GM21576 (cell line): ENCODE data around the gene P2RX2.
"Not testable (repeated sequence)": the region's sequence is repeated elsewhere in the genome, so short reads cannot be mapped to it uniquely, and the experiment has no call there.

Experiments
- ATAC-seq: cut with Tn5 transposase; IDR thresholded peaks from one replicate; pipeline ENCODE4 v1.9.1; 2021; ENCODE audit warnings: mild to moderate bottlenecking, moderate library complexity; ENCODE audit not compliant: unreplicated experiment

P2RX2 gene

GRCh38 chr12:132583411-132583710 lies 35.2 kb upstream of the P2RX2 start:
- ATAC-seq: no peak

DNA sequence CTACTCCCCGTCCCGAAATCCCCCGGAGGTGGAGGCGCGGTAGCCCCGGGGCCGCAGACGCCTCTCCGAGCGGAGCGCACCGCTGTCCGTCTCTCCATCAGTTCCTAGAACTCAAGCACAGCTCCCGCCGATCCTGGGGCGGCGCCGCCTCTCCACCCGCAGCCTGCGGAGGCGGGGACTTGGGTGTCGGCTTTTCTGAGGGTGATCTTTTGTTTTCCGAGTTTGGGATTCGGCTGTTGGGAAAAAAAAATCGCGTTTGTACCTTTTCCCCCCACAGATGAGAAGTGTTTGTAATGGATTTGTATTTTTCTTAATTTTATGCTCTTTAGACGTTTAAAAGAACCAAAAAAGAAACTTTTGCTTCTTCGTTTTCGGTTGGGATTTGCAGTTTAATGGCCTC lies 34.8 kb upstream of the P2RX2 start:
- ATAC-seq: no peak

DNA sequence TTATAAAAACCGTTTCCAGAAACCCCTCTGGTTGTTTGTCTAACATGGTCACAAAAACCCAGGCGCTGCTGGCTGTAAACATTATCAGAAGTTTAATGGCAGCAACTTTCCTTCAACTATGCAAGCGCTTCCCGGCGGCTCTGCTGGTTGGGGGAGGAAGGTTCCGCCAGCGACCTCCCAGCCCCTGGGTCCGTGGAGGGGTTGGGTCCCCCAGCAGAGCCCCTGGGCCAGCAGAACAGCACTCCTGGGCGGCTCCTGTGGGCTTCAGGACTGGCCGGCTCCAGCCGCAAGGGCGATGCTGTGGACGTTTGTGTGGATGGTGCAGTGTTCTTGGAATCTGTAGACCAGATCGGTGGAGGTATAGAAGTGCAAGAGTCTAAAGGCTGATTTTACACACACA lies 34.1 kb upstream of the P2RX2 start:
- ATAC-seq: no peak

DNA sequence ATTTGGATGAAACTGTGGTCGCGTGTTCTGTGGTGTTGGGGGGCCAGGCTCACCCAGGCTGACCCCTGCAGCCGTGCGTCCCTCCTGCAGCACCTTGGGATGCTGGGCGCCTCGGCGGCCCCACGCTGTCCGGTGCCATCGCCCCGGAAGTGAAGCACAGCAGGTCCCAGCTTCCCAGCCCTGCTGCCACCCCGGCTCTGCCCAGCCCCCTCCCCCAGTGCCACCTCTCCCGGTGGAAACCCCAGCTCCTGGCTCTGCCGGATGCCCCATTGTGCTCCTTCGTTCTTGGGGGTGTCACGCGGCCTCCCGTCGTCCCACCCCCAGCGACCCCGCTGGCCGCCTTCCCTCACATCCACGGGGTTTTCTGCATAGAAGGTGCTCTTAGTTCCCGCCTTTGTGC lies 33.4 kb upstream of the P2RX2 start:
- ATAC-seq: no peak

DNA sequence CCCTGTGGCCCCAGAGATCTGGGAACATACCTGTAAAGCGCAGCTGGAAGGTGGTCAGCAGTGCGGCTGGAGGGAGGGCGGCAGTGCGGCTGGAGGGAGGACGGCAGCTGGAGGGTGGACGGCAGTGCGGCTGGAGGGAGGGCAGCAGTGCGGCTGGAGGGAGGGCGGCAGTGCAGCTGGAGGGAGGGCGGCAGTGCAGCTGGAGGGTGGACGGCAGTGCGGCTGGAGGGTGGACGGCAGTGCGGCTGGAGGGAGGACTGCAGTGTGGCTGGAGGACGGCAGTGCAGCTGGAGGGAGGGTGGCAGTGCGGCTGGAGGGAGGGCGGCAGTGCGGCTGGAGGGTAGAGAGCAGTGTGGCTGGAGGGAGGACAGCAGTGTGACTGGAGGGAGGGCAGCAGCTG lies 31.6 kb upstream of the P2RX2 start:
- no peak for ATAC-seq

GRCh38 chr12:132587781-132588180 lies 30.8 kb upstream of the P2RX2 start:
- no peak for ATAC-seq

DNA sequence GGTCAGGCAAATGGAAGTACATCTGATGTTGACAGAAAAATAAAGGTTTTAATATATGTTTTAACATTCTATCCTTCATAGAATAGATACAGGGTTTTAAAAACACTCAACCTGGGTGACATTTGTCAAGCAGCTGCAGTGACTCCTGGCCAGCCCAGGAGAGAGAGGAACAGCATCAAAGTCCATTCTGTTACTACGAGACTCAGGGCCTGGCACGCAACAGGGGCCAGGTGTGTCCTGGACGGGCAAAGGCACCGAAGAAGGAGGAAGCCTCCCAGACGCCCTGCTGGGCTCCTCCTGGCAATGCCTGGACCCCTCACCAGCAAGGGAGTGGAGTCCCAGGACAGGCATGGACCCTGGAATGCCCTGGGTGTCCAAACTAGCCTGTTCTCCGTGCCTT lies 30.3 kb upstream of the P2RX2 start:
- ATAC-seq: no peak

GRCh38 chr12:132588821-132589669 lies 29.5 kb upstream of the P2RX2 start:
- no peak for ATAC-seq

DNA sequence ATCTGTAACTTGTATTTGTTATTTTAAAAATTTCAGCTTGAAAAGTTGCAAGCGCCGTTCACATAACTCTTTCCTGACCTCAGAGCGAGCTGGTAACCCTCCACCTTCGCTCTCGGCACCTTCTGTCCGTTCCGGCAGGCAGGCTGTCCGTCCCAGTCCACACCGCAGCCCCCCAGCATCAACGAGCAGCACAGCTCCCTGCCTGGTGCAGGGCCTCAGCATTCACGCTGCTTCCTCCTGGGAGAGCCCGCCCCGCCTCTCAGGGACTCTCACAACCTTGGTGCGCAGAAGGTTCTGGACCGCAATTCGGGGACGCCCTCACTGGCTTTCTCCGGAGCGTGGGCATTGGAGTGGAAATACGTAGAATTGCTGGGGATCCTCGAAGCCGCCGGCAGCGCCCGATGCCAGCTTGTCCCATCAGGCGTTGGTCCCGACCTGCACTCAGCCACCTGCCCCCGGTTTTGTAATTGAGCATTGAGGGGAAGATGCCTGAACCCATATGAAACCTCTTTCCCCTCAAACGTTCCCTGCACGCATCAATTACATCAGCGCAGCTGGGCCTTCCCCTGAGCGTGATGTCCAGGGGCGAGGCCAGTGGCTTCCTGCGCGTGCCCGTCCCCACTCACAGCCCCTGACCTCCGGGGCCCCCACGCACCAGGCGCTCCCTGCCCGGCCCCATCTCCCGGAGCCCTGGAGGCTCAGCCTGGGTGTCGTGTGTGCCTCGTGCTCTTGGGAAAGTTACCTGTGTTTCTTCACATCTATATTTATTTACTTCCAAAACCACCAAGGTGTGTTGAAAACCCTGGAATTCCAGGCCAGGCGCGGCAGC lies 27.3 kb upstream of the P2RX2 start:
- no peak for ATAC-seq

DNA sequence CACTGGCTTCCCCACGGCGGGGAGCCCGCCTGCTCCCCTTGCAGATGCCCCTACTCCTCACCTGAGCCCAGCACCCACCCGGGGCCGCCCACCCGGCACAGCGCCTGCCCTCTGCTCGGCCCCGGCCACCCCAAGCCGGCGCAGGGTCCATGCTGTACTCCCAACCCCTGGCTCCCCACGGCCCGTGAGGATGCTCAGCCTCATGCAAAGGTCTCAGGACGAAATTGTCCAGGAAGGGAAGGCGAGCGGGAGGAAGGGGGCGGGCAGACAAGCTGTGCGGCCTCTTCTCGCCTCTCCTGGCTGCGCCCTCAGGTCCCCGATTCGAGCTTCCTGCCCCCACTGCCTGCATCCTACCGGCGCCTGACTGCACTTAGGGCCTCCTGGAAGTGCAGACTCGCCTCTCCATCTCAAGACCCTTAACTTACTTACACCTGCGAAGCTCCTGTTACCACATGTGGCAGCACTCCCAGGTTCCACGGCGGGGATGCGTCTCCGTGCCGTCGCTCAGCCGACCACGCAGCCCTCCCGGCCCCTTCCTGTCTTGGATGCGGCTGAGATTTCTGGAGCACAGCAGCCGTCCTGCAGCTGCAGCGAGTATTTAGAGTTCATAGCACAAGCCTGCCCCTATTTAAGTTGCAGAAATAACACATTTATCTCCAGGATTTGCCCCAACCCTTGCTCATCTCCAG lies 26.1 kb upstream of the P2RX2 start:
- no peak for ATAC-seq

- no peak for ATAC-seq
Observed at GRCh38 chr12:132593071-132593470, 25.5 kb upstream of the P2RX2 start.

DNA sequence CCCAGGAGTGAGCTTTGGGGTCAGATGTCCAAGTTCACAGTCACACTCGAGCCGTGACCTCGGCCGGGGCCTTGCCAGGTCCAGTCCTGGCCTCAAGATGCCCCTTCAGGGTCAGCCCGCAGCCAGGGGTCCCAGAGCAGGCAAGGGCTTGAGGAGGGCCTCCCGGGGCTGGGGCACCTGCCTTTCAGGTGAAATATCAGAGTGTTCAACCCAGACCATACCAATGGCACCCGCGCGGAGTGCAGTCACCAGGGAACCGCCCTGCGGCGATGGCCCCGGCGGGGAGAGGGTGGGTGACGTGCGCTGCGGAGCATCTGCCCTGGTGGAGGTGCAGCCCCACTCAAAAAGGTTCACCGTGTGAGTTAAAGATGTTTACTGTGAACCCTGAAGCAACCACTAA lies 25.1 kb upstream of the P2RX2 start:
- no peak for ATAC-seq

GRCh38 chr12:132593938-132594358 lies 24.6 kb upstream of the P2RX2 start:
- ATAC-seq: no peak

DNA sequence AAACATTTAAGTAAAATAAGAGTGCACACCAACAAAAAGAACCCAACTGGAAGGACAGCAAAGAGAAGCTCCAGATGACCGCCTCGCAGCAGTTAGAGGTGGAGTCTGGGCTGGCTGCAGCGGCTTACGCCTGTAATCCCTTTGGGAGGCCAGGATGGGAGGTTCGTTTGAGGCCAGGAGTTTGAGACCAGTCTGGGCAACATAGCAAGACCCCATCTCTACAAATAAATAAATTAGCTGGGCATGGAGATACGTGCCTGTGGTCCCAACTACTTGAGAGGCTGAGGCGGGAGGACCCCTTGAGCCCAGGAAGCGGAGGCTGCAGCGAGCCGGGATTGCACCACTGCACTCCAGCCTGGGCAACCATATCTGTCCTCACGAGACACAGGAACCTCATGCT lies 23.4 kb upstream of the P2RX2 start:
- no peak for ATAC-seq

GRCh38 chr12:132596016-132596415 lies 22.6 kb upstream of the P2RX2 start:
- ATAC-seq: no peak

DNA sequence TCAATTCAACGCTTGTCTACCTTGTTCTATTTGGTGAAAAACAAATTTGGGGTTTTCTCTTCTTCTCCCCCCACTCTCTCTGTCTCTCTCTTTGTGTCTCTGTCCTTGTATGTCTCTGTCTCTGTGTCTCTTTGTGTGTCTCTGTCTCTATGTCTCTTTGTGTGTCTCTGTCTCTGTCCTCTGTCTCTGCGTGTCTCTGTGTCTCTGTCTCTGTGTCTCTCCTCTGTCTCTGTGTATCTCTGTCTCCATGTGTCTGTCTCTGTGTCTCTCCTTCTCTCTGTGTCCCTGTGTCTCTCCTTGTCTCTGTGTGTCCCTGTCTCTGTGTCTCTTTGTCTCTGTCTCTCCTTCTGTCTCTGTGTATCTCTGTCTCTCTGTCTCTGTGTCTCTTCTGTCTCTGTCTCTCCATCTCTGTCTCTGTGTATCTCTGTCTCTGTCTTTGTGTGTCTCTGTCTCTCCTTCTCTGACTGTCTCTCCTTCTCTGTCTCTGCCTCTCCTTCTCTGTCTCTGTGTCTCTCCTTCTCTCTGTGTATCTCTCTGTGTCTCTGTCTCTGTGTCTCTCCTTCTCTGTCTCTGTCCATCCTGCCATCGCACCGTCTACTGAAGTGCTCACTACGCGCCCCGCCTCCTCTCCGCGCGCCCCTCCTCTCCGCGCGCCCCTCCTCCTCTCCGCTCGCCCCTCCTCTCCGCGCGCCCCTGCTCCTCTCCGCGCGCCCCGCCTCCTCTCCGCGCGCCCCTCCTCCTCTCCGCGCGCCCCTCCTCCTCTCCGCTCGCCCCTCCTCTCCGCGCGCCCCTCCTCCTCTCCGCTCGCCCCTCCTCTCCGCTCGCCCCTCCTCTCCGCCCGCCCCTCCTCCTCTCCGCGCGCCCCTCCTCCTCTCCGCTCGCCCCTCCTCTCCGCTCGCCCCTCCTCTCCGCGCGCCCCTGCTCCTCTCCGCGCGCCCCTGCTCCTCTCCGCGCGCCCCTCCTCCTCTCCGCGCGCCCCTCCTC lies 21.0 kb upstream of the P2RX2 start:
- ATAC-seq: no peak

DNA sequence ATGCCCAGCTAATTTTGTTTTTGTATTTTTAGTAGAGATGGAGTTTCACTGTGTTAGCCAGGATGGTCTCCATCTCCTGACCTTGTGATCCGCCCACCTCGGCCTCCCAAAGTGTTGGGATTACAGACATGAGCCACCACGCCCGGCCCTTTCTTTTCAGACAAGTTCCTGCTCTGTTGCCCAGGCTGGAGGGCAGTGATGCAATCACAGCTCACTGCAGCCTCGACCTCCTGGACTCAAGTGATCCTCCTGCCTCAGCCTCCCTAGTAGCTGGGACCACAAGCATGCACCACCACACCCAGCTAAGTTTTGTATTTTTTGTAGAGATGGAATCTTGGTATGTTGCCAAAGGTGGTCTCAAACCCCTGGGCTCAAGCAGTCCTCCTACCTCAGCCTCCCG lies 19.1 kb upstream of the P2RX2 start:
- ATAC-seq: not testable (repeated sequence)

GRCh38 chr12:132600048-132601032 lies 18.2 kb upstream of the P2RX2 start:
- no peak for ATAC-seq

DNA sequence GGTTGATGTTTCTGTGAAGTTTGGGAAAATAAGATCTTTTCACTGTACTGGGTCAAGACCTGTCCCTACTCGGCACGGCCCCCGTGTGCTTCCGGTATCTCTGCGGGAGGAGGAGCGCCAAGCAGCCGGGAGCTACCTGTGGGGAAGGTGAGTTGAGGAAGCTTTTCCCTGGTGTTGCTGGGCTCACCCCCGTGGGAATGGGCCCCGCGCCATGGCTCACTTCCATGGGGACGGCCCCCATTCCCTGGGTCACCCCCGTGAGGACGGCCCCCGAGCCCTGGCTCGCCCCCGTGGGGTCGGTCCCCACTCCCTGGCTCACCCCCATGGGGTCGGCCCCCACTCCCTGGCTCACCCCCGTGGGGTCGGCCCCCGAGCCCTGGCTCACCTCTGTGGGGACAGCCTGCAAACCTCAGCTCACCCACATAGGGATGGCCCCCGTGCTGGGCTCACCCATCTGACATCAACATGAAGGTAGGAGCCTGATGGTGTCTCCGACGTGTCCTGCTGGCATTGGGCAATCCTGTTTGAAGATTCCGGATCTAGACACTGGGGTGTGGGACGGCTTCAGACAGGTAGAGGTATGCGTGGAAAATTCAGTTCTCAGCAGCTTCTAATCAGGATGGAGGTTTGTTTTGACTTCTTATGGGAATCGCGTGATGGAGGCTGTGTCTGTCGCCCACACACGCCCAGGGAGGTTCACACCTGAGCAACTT lies 17.2 kb upstream of the P2RX2 start:
- ATAC-seq: no peak
